ENCODE data around the gene IMMP2L.

DNA sequence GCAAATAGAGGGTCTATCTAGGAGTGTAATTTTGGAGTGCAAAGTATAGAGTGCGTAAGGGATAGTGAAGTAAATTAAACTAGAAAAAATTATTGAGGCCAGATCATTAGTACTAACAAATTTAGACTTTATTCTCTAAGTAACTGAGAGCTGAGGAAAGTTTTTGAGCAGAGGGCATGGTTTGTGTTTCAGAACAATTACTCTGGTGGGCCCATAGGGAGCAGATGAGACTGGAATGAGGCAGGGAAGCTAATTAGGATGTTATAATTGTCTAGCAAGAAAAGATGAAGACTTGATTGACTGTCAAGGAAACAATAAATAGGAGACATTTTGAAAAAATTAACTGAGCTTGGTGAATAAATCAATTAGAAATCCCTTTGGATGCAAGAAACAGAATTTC is 37.8 kb upstream of the IMMP2L start:
- TF ChIP-seq, protein P1, sequence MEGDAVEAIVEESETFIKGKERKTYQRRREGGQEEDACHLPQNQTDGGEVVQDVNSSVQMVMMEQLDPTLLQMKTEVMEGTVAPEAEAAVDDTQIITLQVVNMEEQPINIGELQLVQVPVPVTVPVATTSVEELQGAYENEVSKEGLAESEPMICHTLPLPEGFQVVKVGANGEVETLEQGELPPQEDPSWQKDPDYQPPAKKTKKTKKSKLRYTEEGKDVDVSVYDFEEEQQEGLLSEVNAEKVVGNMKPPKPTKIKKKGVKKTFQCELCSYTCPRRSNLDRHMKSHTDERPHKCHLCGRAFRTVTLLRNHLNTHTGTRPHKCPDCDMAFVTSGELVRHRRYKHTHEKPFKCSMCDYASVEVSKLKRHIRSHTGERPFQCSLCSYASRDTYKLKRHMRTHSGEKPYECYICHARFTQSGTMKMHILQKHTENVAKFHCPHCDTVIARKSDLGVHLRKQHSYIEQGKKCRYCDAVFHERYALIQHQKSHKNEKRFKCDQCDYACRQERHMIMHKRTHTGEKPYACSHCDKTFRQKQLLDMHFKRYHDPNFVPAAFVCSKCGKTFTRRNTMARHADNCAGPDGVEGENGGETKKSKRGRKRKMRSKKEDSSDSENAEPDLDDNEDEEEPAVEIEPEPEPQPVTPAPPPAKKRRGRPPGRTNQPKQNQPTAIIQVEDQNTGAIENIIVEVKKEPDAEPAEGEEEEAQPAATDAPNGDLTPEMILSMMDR (IDR thresholded peaks at IDR 0.05; ENCODE audit: insufficient read depth, low read length, poor library complexity, severe bottlenecking) = no peak
- no peak for TF ChIP-seq EZH2phosphoT487 (conservative IDR thresholded peaks at IDR 0.05; ENCODE audit: low read length)

Measured in SU-DHL-6 (cell line).